ENCODE results near the gene PGM2.

- TF ChIP-seq, protein P1, sequence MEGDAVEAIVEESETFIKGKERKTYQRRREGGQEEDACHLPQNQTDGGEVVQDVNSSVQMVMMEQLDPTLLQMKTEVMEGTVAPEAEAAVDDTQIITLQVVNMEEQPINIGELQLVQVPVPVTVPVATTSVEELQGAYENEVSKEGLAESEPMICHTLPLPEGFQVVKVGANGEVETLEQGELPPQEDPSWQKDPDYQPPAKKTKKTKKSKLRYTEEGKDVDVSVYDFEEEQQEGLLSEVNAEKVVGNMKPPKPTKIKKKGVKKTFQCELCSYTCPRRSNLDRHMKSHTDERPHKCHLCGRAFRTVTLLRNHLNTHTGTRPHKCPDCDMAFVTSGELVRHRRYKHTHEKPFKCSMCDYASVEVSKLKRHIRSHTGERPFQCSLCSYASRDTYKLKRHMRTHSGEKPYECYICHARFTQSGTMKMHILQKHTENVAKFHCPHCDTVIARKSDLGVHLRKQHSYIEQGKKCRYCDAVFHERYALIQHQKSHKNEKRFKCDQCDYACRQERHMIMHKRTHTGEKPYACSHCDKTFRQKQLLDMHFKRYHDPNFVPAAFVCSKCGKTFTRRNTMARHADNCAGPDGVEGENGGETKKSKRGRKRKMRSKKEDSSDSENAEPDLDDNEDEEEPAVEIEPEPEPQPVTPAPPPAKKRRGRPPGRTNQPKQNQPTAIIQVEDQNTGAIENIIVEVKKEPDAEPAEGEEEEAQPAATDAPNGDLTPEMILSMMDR (conservative IDR thresholded peaks at IDR 0.05 in 1 of 2, IDR thresholded peaks at IDR 0.05 in 1 of 2; ENCODE audit: extremely low read depth in 1 of 2, insufficient read depth in 1 of 2, low read depth in 1 of 2, low read length in 2 of 2), result no peak
- TF ChIP-seq EZH2 (IDR thresholded peaks at IDR 0.05; ENCODE audit: borderline replicate concordance, low read length), result no peak
These were observed 8.5 kb downstream of the PGM2 start for GRCh38 chr4:37835031-37835430.
